ENCODE measurements around the gene TNNC2.
"Not testable (repeated sequence)": the region's sequence is repeated elsewhere in the genome, so short reads cannot be mapped to it uniquely, and the experiment has no call there.

The TNNC2 gene

GRCh38 chr20:45798935-45799642 lies 28.0 kb downstream of the TNNC2 start:
- TF ChIP-seq, protein P1, sequence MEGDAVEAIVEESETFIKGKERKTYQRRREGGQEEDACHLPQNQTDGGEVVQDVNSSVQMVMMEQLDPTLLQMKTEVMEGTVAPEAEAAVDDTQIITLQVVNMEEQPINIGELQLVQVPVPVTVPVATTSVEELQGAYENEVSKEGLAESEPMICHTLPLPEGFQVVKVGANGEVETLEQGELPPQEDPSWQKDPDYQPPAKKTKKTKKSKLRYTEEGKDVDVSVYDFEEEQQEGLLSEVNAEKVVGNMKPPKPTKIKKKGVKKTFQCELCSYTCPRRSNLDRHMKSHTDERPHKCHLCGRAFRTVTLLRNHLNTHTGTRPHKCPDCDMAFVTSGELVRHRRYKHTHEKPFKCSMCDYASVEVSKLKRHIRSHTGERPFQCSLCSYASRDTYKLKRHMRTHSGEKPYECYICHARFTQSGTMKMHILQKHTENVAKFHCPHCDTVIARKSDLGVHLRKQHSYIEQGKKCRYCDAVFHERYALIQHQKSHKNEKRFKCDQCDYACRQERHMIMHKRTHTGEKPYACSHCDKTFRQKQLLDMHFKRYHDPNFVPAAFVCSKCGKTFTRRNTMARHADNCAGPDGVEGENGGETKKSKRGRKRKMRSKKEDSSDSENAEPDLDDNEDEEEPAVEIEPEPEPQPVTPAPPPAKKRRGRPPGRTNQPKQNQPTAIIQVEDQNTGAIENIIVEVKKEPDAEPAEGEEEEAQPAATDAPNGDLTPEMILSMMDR (IDR thresholded peaks at IDR 0.05): peak; percentile 69
- no peak overlapping the region for H3K27ac ChIP-seq
- no peak overlapping the region for H3K4me3 ChIP-seq
- no peak for DNase-seq (ENCODE audit: low spot score)

DNA sequence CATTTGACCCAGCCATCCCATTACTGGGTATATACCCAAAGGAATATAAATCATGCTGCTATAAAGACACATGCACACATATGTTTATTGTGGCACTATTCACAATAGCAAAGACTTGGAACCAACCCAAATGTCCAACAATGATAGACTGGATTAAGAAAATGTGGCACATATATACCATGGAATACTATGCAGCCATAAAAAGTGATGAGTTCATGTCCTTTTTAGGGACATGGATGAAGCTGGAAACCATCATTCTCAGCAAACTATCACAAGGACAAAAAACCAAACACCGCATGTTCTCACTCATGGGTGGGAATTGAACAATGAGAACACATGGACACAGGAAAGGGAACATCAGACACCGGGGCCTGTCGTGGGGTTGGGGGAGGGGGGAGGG lies 29.2 kb downstream of the TNNC2 start:
- not testable (repeated sequence) for H3K4me3 ChIP-seq; H3K27ac ChIP-seq; DNase-seq (ENCODE audit: low spot score)

GRCh38 chr20:45797510-45797909 lies 29.6 kb downstream of the TNNC2 start:
- not testable (repeated sequence) for H3K4me3 ChIP-seq; H3K27ac ChIP-seq; DNase-seq (ENCODE audit: low spot score)

DNA sequence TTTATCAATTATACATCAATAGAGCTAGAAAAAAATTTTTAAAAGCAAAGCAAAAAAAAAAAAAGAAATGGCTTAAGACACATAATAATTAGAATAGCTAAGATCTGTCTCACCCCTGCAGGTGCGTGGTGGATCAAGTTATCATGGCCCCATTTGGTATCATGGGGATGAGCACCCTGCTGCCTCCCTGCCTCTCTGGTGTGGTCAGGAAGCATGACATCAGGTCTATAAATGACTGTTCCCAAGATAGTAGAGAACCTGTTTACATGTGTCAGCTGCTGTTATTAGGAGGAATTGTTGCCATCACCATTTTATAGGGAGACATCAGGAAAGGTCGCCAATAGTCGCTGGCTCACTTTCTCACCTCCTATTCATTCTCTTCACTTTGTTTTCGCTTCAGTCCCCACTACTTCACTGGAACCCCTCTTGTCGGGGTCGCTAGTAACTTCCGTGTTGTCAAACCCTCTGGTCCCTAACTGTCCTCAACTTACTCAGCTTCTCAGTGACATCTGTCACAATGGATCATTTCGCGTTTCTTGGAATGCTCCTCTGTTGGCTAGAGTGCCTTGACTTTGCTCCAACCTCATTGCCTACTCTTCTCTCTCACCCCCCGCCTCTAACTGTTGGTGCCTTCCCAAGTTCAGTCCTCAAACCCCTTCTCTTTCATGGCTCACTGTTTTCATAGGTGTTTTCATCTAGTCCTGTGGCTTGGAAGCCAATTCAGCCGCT lies 30.6 kb downstream of the TNNC2 start:
- no peak for DNase-seq (ENCODE audit: low spot score)
- Histone ChIP-seq H3K27ac (no peak overlapping the region), H3K4me3 (no peak overlapping the region)
- TF ChIP-seq, protein P1 (IDR thresholded peaks at IDR 0.05): no peak

DNA sequence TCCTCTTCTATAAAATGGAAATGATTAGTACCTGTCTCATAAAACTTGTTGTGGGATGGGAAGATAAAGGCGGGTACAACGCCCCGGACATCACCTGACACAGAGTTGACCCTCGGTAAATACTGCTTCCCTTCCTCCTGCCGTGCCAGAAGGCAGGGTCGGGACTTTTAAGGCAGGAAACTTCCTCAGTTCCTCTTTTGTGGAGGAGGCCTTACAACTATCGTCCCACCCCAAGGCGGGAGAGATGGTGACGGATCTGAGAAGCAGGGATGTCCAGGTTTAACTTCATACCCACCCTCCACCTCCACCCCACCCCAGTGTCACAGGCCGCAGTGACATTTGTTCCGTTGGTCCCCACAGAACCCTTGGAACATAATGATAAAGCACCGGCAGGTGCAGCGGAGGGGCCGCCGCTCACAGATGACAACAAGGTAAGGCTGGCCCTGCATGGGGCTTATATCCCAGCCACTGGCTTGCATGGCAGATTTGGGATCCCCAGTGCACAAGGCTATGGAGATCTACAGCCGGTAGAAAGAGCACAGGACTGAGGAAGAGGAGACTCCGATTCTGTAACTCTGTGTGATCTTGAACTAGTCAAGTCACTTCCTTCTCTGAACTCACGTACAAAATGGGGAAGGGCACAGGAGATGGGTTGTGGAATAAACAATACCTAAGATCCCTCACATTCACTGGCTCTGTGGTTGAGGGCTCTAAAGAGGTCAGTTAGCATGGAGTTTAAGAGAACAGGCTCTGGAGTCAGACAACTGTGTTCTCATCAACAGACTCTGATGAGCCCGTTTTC lies 34.6 kb downstream of the TNNC2 start:
- TF ChIP-seq, protein P1 (IDR thresholded peaks at IDR 0.05): no peak
- DNase-seq (ENCODE audit: low spot score): no peak
- Histone ChIP-seq H3K27ac (peak overlapping the region; percentile 93 to 97), H3K4me3 (peak overlapping the region; percentile 98)

- no peak for DNase-seq (ENCODE audit: low spot score)
- TF ChIP-seq, protein P1 (IDR thresholded peaks at IDR 0.05): no peak
- H3K4me3 ChIP-seq: no peak overlapping the region
- H3K27ac ChIP-seq: no peak overlapping the region
These were observed 38.8 kb downstream of the TNNC2 start for GRCh38 chr20:45788351-45788750.

- no peak overlapping the region for H3K4me3 ChIP-seq
These were observed 43.3 kb downstream of the TNNC2 start for GRCh38 chr20:45783656-45784294.

More at GRCh38 chr20:45783656-45784294, 43.3 kb downstream of the TNNC2 start:
- no peak for DNase-seq (ENCODE audit: low spot score)
- TF ChIP-seq, protein P1 (IDR thresholded peaks at IDR 0.05): no peak
- H3K27ac ChIP-seq: peak overlapping the region; percentile 15 to 93
